Fibroblast of upper back skin (primary cell): ENCODE data around the gene PNKD.
A peak's percentile ranks its signal among the peaks of the same experiment; 100 is the strongest.

ENCODE experiments used
- DNase-seq: peaks from one replicate; pipeline ENCODE4 v3.0.0-alpha.2; 2013

Gene PNKD

GRCh38 chr2:218383892-218384519 lies 113.7 kb downstream of the PNKD start:
- DNase-seq = no peak

- DNase-seq = no peak
Observed at GRCh38 chr2:218384975-218385374, 114.7 kb downstream of the PNKD start.

GRCh38 chr2:218386505-218387368 lies 116.4 kb downstream of the PNKD start:
- DNase-seq = no peak

DNA sequence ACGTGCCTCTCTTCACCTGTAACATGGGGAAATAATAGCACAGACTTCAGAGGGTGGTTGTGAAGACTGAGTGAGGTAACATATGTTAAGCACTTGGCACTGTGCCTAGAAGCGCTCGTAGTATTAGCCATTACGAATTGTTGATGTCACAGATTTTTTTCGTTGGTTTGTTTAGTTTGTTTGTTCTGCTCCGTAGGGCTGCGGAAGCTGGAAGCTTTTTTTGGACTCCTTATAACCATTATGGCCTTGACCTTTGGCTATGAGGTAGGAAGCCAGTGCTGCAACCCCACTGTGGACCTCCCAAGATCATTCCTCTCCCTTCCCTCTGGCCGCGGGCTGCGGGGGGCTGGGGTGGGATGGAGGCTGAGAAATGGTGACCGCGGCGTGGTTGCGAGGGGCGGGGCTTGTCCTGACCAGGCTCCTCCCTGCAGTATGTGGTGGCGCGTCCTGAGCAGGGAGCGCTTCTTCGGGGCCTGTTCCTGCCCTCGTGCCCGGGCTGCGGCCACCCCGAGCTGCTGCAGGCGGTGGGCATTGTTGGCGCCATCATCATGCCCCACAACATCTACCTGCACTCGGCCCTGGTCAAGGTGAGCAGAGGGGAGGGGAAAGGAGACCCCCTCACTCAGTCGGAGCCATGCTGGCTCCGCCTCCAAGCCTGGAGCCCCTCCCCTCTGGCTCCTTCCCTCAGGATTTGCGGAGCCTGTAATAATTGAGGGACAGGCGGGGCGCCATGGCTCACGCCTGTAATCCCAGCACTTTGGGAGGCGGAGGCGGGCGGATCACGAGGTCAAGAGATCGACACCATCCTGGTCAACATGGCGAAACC lies 117.3 kb downstream of the PNKD start:
- DNase-seq = peak; percentile 52

DNA sequence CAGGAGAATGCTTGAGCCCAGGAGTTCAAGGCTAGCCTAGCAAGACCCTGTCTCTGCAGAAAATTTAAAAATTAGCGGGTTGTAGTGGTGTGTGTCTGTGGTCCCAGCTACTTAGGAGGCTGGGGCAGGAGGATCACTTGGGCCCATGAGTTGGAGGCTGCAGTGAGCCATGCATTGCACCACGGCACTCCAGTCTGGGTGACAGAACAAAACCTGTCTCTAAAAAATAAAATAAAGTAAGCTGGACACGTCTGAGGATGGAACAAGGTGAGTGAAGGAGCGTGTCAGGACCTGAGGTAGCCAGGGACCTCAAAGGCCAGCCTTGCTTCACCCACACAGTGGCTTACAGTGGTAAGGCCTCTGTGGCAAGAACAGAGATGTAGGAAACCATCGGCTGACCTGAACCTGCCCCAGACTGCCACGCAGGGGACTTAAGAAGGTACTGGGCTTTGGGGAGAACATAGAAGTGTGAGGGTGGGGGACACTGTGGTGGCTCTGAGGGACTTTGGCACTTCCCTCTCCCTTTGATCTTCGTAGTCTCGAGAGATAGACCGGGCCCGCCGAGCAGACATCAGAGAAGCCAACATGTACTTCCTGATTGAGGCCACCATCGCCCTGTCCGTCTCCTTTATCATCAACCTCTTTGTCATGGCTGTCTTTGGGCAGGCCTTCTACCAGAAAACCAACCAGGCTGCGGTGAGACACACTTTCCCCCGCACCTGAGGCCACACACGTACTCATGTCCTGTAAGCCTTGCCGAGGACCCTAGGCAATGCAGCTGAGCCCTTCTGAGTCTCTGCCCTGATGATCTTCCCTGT lies 119.2 kb downstream of the PNKD start:
- DNase-seq = no peak

DNA sequence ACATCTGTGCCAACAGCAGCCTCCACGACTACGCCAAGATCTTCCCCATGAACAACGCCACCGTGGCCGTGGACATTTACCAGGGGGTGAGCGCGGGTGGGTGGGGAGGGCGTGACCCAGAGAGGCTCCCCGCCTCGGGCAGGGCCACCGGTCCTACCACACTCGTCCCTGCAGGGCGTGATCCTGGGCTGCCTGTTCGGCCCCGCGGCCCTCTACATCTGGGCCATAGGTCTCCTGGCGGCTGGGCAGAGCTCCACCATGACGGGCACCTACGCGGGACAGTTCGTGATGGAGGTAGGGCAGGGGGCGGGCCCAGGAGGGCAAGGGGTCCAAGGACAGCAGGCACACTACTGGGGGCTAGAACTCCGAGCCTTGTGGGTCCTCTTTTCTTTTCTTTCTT lies 120.9 kb downstream of the PNKD start:
- no peak for DNase-seq

DNA sequence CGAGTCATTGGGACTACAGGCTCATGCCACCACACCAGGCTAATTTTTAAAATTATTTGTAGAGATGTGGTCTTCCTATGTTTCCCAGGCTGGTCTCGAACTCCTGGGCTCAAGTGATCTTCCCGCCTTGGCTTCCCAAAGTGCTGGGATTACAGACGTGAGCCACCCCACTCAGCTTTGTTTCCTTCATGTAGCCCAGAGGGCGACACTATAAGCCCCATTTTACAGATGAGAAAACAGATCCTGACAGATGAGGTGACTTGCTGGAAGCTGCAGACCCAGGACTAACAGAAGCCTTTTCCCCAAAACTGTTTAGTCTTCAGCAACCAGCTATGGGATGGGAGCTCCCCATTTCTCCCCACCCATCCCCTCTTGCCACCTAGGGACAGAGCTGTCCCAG lies 122.1 kb downstream of the PNKD start:
- no peak for DNase-seq

GRCh38 chr2:218392891-218393462 lies 122.7 kb downstream of the PNKD start:
- no peak for DNase-seq

GRCh38 chr2:218393750-218394290 lies 123.5 kb downstream of the PNKD start:
- no peak for DNase-seq

DNA sequence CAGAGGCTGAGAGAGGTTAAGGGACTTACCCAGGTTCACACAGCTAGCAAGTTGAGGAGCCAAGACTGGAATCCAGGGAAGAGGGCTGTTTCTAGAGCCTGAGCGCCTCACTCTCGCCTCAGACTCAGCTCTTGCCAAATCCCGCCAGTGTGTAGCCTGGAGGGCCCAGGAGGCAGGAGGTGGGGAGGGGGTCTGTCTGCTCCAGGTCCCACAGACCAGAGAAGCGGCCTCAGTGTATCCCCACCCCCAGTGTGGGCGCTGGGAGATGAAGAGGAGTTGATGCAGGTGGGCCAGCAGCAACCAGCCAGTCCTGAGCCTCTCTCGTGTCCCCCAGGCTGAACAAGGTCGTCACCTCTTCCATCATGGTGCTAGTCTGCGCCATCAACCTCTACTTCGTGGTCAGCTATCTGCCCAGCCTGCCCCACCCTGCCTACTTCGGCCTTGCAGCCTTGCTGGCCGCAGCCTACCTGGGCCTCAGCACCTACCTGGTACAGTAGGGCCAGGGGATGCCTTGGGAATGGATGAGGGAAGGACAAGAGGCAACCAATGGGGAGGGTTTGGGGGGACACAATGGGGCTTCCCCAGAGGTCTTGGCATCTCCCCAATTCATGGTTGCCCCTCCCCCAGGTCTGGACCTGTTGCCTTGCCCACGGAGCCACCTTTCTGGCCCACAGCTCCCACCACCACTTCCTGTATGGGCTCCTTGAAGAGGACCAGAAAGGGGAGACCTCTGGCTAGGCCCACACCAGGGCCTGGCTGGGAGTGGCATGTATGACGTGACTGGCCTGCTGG lies 124.2 kb downstream of the PNKD start:
- no peak for DNase-seq

DNA sequence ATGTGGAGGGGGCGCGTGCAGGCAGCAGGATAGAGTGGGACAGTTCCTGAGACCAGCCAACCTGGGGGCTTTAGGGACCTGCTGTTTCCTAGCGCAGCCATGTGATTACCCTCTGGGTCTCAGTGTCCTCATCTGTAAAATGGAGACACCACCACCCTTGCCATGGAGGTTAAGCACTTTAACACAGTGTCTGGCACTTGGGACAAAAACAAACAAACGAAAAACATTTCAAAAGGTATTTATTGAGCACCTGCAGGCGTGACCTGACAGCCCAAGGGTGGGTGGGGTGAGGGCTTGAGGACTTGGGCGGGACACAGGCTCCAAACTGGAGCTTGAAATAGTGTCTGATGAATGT lies 124.7 kb downstream of the PNKD start:
- no peak for DNase-seq

- no peak for DNase-seq
Observed at GRCh38 chr2:218395456-218395825, 125.1 kb downstream of the PNKD start.

DNA sequence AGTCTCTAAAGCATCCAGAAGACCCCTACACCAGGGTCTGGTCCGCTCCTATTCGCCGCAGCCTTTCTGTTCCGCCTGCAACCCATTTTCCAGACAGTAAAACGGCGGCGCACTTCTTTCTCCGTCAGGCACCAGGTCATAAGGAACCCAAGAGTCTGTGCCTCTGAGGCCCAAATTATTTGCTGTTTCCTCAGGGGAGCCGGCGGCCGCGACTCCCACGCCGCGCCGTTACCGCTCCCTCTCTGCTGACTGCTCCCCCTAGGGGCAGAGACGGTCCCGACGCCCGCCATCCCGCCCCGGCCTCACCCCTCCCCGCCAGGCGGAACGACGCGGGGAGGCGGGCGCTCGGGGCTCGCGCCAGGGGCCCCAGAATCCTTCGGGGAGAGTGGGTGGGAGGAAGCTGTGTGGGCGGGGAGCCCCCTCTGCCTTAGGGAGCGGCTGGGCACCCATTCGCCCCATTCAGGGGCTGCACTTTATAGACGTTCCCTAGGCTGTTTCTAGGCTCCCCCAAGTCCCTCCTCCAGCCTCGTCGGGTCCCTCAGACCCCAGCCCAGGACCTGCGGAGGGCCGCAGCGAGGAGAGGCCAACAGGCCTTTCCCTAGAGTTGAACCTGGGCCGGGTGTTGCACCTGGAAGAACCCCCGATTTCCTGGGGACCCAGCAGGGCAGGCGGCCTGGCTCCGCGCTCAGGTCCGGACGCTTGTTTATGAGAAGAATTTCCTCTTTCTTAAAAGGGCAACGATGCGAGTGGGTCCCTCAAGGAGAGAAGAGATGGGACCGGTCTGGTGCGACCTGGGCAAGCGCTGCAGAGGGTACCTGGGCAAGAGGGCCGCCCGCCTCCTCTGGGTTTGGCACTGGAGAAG lies 125.7 kb downstream of the PNKD start:
- peak; percentile 97 for DNase-seq
